22Rv1 (cell line): ENCODE measurements around the gene CDYL.

ENCODE experiments used
- H3K27ac ChIP-seq: fragments of 450-650 bp; 2 replicates; pipeline ENCODE4 v1.5.1; 2017
- CTCF ChIP-seq: fragments of 450-650 bp; IDR thresholded peaks from 2 replicates; pipeline ENCODE4 v1.5.1; 2017; ENCODE audit warnings: mild to moderate bottlenecking
- ZFX ChIP-seq: fragments of 450-650 bp; IDR thresholded peaks from 2 replicates; pipeline ENCODE4 v1.6.1; 2017; ENCODE audit warnings: antibody characterized with exemption, borderline replicate concordance

The CDYL gene

GRCh38 chr6:4802312-4802935 is 26.2 kb downstream of the CDYL start:
- no peak for TF ChIP-seq CTCF
- TF ChIP-seq ZFX, result no peak

GRCh38 chr6:4803343-4803744 is 27.1 kb downstream of the CDYL start:
- H3K27ac ChIP-seq, result no peak overlapping the region
- TF ChIP-seq ZFX, result no peak
- no peak for TF ChIP-seq CTCF

More at GRCh38 chr6:4802312-4802935, 26.2 kb downstream of the CDYL start:
- no peak overlapping the region for H3K27ac ChIP-seq

GRCh38 chr6:4804095-4804494 is 27.9 kb downstream of the CDYL start:
- no peak overlapping the region for H3K27ac ChIP-seq
- no peak for TF ChIP-seq CTCF

- TF ChIP-seq ZFX (no peak), CTCF (peak; percentile 90)
- H3K27ac ChIP-seq, result no peak overlapping the region
Observed at GRCh38 chr6:4805553-4806336, 29.5 kb downstream of the CDYL start.

- TF ChIP-seq ZFX, result no peak
- peak; percentile 27 for TF ChIP-seq CTCF
- no peak overlapping the region for H3K27ac ChIP-seq
Observed at GRCh38 chr6:4806337-4806725, 30.1 kb downstream of the CDYL start.

GRCh38 chr6:4806791-4807190 is 30.6 kb downstream of the CDYL start:
- H3K27ac ChIP-seq, result no peak overlapping the region
- TF ChIP-seq ZFX, result no peak
- TF ChIP-seq CTCF, result no peak

- no peak for TF ChIP-seq CTCF
- TF ChIP-seq ZFX, result no peak
- no peak overlapping the region for H3K27ac ChIP-seq
Observed at GRCh38 chr6:4808396-4808795, 32.2 kb downstream of the CDYL start.
